GM21825 (cell line): ENCODE data around the gene GALNTL6.

Source experiments
- ATAC-seq: cut with Tn5 transposase; IDR thresholded peaks from one replicate; pipeline ENCODE4 v1.9.1; 2021; ENCODE audit warnings: mild to moderate bottlenecking, moderate library complexity; ENCODE audit not compliant: unreplicated experiment

Gene GALNTL6

GRCh38 chr4:172650758-172651530 is 837.7 kb downstream of the GALNTL6 start:
- no peak for ATAC-seq

- ATAC-seq: no peak
Measured at GRCh38 chr4:172651961-172652360, 838.8 kb downstream of the GALNTL6 start.

GRCh38 chr4:172652369-172652768 is 839.2 kb downstream of the GALNTL6 start:
- ATAC-seq: no peak

GRCh38 chr4:172653676-172654075 is 840.5 kb downstream of the GALNTL6 start:
- ATAC-seq: no peak

GRCh38 chr4:172654457-172654856 is 841.3 kb downstream of the GALNTL6 start:
- no peak for ATAC-seq

GRCh38 chr4:172656055-172656454 is 842.9 kb downstream of the GALNTL6 start:
- no peak for ATAC-seq

GRCh38 chr4:172657081-172657480 is 843.9 kb downstream of the GALNTL6 start:
- no peak for ATAC-seq

- no peak for ATAC-seq
Measured at GRCh38 chr4:172660251-172660650, 847.0 kb downstream of the GALNTL6 start.

GRCh38 chr4:172662113-172662512 is 848.9 kb downstream of the GALNTL6 start:
- ATAC-seq: no peak

GRCh38 chr4:172666711-172667368 is 853.6 kb downstream of the GALNTL6 start:
- ATAC-seq: no peak

GRCh38 chr4:172674811-172675210 is 861.6 kb downstream of the GALNTL6 start:
- no peak for ATAC-seq

- no peak for ATAC-seq
Measured at GRCh38 chr4:172675232-172675631, 862.0 kb downstream of the GALNTL6 start.

- ATAC-seq: no peak
Measured at GRCh38 chr4:172680691-172681090, 867.5 kb downstream of the GALNTL6 start.

GRCh38 chr4:172683021-172683420 is 869.8 kb downstream of the GALNTL6 start:
- ATAC-seq: no peak

- ATAC-seq: no peak
Measured at GRCh38 chr4:172686021-172686420, 872.8 kb downstream of the GALNTL6 start.

- ATAC-seq: no peak
Measured at GRCh38 chr4:172688534-172688933, 875.3 kb downstream of the GALNTL6 start.

GRCh38 chr4:172691552-172691951 is 878.3 kb downstream of the GALNTL6 start:
- ATAC-seq: no peak

- ATAC-seq: no peak
Measured at GRCh38 chr4:172692701-172693100, 879.5 kb downstream of the GALNTL6 start.

- ATAC-seq: no peak
Measured at GRCh38 chr4:172698256-172698655, 885.1 kb downstream of the GALNTL6 start.

GRCh38 chr4:172705565-172705964 is 892.4 kb downstream of the GALNTL6 start:
- no peak for ATAC-seq

- ATAC-seq: no peak
Measured at GRCh38 chr4:172706000-172706399, 892.8 kb downstream of the GALNTL6 start.

- no peak for ATAC-seq
Measured at GRCh38 chr4:172707622-172708021, 894.4 kb downstream of the GALNTL6 start.
